ENCODE measurements around the gene RERE.

- TF ChIP-seq CTCF (conservative IDR thresholded peaks at IDR 0.05) (no peak), ZFX (IDR thresholded peaks at IDR 0.05) (no peak)
These were observed 143.0 kb downstream of the RERE start for GRCh38 chr1:8674481-8674880.

Measured in C4-2B (cell line).